DOHH2 (cell line): ENCODE measurements around the gene ZNF790.

ENCODE experiments used
- H3F3A ChIP-seq: fragments of 200-600 bp; sonication (generic), shearing (Covaris generic); 2 replicates; pipeline ENCODE4 v1.6.0; 2016; ENCODE audit warnings: antibody characterized with exemption, mild to moderate bottlenecking; ENCODE audit not compliant: control insufficient read depth, insufficient read depth
- H3K27ac ChIP-seq: fragments of 200-600 bp; sonication (generic); 2 replicates; pipeline ENCODE4 v1.5.1; 2014; ENCODE audit warnings: low read depth, mild to moderate bottlenecking, low read length, moderate library complexity
- H3K27me3 ChIP-seq: fragments of 200-600 bp; sonication (generic); 2 replicates; pipeline ENCODE4 v1.6.1; 2014; ENCODE audit warnings: mild to moderate bottlenecking, low read length, mixed read lengths; ENCODE audit not compliant: control insufficient read depth
- H3K36me3 ChIP-seq: fragments of 200-600 bp; sonication (generic); 2 replicates; pipeline ENCODE4 v1.6.1; 2014; ENCODE audit warnings: mild to moderate bottlenecking, low read length, moderate library complexity, mixed read lengths; ENCODE audit not compliant: control insufficient read depth
- H3K4me1 ChIP-seq: fragments of 200-600 bp; sonication (generic); 2 replicates; pipeline ENCODE4 v1.6.1; 2014; ENCODE audit warnings: mild to moderate bottlenecking, low read length, mixed read lengths; ENCODE audit not compliant: control insufficient read depth
- H3K4me2 ChIP-seq: fragments of 200-600 bp; sonication (generic); 2 replicates; pipeline ENCODE4 v1.6.0; 2014; ENCODE audit warnings: mild to moderate bottlenecking, low read length, moderate library complexity
- H3K4me3 ChIP-seq: fragments of 200-600 bp; sonication (generic); 2 replicates; pipeline ENCODE4 v1.5.1; 2014; ENCODE audit warnings: mild to moderate bottlenecking, low read length, mixed read lengths
- H3K79me2 ChIP-seq: fragments of 200-600 bp; sonication (generic); 2 replicates; pipeline ENCODE4 v1.6.1; 2014; ENCODE audit warnings: mild to moderate bottlenecking, low read length, mixed read lengths; ENCODE audit not compliant: control insufficient read depth
- H3K9me2 ChIP-seq: fragments of 200-600 bp; sonication (generic); replicated peaks from 2 replicates; pipeline ENCODE4 v1.6.1; 2014; ENCODE audit warnings: mild to moderate bottlenecking, low read length, mixed read lengths; ENCODE audit not compliant: control insufficient read depth
- H3K9me3 ChIP-seq: fragments of 200-600 bp; sonication (generic); 2 replicates; pipeline ENCODE4 v1.6.1; 2014; ENCODE audit warnings: antibody characterized with exemption, low read length, mixed read lengths; ENCODE audit not compliant: control insufficient read depth, insufficient read depth
- H4K20me1 ChIP-seq: fragments of 200-600 bp; sonication (generic); 2 replicates; pipeline ENCODE4 v1.6.0; 2014; ENCODE audit warnings: low read depth, mild to moderate bottlenecking, antibody characterized with exemption, low read length, moderate library complexity; ENCODE audit not compliant: control insufficient read depth, insufficient read depth
- CTCF ChIP-seq: fragments of 200-600 bp; sonication (generic); IDR thresholded peaks from one replicate; pipeline ENCODE4 v1.5.1; 2014; ENCODE audit warnings: antibody characterized with exemption, mild to moderate bottlenecking, low read depth, low read length; ENCODE audit not compliant: poor library complexity, severe bottlenecking
- EZH2phosphoT487 ChIP-seq: fragments of 200-600 bp; sonication (generic); IDR thresholded peaks from 2 replicates; pipeline ENCODE4 v1.6.1; 2017; ENCODE audit warnings: borderline replicate concordance, mild to moderate bottlenecking, antibody characterized with exemption, low read length, moderate library complexity, mixed read lengths

ZNF790 gene

GRCh38 chr19:36837906-36838783 lies at the start of gene ZNF790:
TSS of gene ZNF790 (minus strand) at chr19:36838387. CDS start at chr19:36825619, 12,768 bp downstream.
- Histone ChIP-seq H3F3A (no peaks in the 10 kb centered on the region), H3K4me3 (0 out of 2 replicates have a peak within 1 kb of the TSS, but pooled peaks have one; percentile 9), H3K4me1 (no peaks in the 10 kb centered on the region), H4K20me1 (no peaks in the 10 kb centered on the region), H3K9me2 (no peaks in the 10 kb centered on the region), H3K36me3 (no peaks in the 10 kb centered on the region), H3K27ac (no peak within 1 kb of the TSS), H3K9me3 (peaks cover 28% of the 10 kb centered on the region), H3K79me2 (no peaks in the 10 kb centered on the region), H3K27me3 (no peaks in the 10 kb centered on the region), H3K4me2 (no peak within 1 kb of the TSS)
- TF ChIP-seq CTCF (no peak), EZH2phosphoT487 (no peak)

DNA sequence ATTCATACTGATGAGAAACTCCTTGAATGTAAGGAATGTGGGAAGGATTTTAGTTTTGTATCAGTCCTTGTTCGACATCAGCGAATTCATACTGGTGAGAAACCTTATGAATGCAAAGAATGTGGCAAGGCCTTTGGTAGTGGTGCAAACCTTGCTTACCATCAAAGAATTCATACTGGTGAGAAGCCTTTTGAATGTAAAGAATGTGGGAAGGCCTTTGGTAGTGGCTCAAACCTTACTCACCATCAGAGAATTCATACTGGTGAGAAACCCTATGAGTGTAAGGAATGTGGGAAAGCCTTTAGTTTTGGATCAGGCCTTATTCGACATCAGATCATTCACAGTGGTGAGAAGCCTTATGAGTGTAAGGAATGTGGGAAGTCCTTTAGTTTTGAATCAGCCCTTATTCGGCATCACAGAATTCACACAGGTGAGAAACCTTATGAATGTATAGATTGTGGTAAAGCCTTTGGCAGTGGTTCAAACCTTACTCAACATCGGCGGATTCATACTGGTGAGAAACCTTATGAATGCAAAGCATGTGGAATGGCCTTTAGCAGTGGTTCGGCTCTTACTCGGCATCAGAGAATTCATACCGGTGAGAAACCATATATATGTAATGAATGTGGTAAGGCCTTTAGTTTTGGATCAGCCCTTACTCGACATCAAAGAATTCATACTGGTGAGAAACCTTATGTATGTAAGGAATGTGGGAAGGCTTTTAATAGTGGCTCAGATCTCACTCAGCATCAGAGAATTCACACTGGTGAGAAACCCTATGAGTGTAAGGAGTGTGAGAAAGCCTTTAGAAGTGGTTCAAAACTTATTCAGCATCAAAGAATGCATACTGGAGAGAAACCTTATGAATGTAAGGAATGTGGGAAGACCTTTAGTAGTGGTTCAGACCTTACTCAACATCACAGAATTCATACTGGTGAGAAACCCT lies 39.1 kb upstream of the ZNF790 start:
- no peak for TF ChIP-seq EZH2phosphoT487
- no peak for TF ChIP-seq CTCF
- no peaks in the 10 kb centered on the region for H3K79me2 ChIP-seq
- no peak overlapping the region for H3K27ac ChIP-seq
- H3K4me3 ChIP-seq, result no peak overlapping the region
- no peaks in the 10 kb centered on the region for H3K27me3 ChIP-seq
- H3K4me2 ChIP-seq, result no peak overlapping the region
- H3K36me3 ChIP-seq, result no peaks in the 10 kb centered on the region
- no peaks in the 10 kb centered on the region for H3K9me2 ChIP-seq
- no peaks in the 10 kb centered on the region for H4K20me1 ChIP-seq
- no peaks in the 10 kb centered on the region for H3K4me1 ChIP-seq
- peaks cover 25% of the 10 kb centered on the region for H3K9me3 ChIP-seq
- H3F3A ChIP-seq, result no peaks in the 10 kb centered on the region

DNA sequence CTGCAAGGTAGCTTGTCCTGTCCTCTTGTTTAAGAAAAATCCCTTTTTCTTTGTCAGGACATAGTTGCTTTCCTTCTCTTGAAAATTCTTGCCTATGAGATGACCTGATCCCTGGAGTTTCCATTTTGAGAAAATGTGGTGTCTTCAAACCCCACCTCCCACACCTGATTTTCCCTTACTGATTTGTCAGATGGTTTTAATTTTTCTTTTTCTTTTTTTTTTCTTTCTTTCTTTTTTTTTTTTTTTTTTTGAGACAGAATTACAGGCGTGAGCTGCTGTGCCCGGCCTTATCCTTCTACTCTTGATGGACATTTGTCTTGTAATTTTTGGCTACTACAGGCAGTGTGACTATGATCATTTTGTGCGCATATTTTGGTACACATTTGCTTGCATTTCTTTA lies 13.7 kb upstream of the ZNF790 start:
- H3K4me3 ChIP-seq, result peak overlapping the region; percentile 85
- no peaks in the 10 kb centered on the region for H4K20me1 ChIP-seq

More for the DNA sequence above, 13.7 kb upstream of the ZNF790 start:
- H3K79me2 ChIP-seq, result no peaks in the 10 kb centered on the region
- H3K27ac ChIP-seq, result no peak overlapping the region
- peak overlapping the region; percentile 78; the same call in 1 of the 2 replicates for H3K4me2 ChIP-seq
- TF ChIP-seq EZH2phosphoT487 (no peak), CTCF (no peak)
- no peaks in the 10 kb centered on the region for H3K36me3 ChIP-seq
- no peaks in the 10 kb centered on the region for H3F3A ChIP-seq
- no peaks in the 10 kb centered on the region for H3K9me2 ChIP-seq
- H3K9me3 ChIP-seq, result peaks cover 19% of the 10 kb centered on the region
- H3K4me1 ChIP-seq, result peaks cover 18% of the 10 kb centered on the region
- no peaks in the 10 kb centered on the region for H3K27me3 ChIP-seq
